Measurements from ENCODE around the gene CHCHD1. TPM values are rescaled to one million over a fixed set of nuclear protein-coding genes. Genes with fewer than 3 reads are reported as not detected.

Gene CHCHD1
- total and polyA plus RNA-seq, 7 experiments from 2014 or later: 5.6 to 49.6 (median 17.1) TPM

DNA sequence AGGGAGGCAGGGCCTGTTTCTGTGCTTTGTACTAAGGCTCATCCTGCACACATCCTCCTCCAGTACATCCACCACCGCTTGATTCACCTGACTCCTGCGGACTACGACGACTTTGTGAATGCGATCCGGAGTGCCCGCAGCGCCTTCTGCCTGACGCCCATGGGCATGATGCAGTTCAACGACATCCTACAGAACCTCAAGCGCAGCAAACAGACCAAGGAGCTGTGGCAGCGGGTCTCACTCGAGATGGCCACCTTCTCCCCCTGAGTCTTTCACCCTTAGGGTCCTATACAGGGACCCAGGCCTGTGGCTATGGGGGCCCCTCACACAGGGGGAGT lies 19.4 kb downstream of the CHCHD1 start:
- no peaks in the 10 kb centered on the region for H3K4me1 ChIP-seq (ENCODE audit: control insufficient read depth in 2 of 2, insufficient read depth in 2 of 2, low read length in 2 of 2)
- H3K27me3 ChIP-seq (ENCODE audit: control insufficient read depth in 2 of 2, insufficient read depth in 2 of 2, low read length in 2 of 2): no peaks in the 10 kb centered on the region
- POLR2A ChIA-PET: interaction anchor here (3.3 to 12.8 kb wide), 2 partner anchors 9 to 17 kb away, joined by 18 to 150 read pairs; partner anchors contain the start of genes CHCHD1 and ZSWIM8
- H3K4me1 Mint-ChIP-seq: peaks cover 8 to 20% (median 19%) of the 10 kb centered on the region in 7 donors
- DNase-seq: no peak
- H3K27ac Mint-ChIP-seq: no peak overlapping the region
- H3K4me3 ChIP-seq (ENCODE audit: low read length): no peak overlapping the region
- peaks cover 27 to 81% (median 35%) of the 10 kb centered on the region in 3 experiments for H3K36me3 ChIP-seq (ENCODE audit: control insufficient read depth in 2 of 3, insufficient read depth in 3 of 3, low read length in 3 of 3)
- intact Hi-C loops (cut with micrococcal nuclease): no loop called here
- no peaks in the 10 kb centered on the region for H3K27me3 Mint-ChIP-seq
- ATAC-seq: no peak
- H3K27ac ChIP-seq (ENCODE audit: low read depth, low read length): no peak overlapping the region
- CTCF ChIA-PET: no interaction called here
- no peaks in the 10 kb centered on the region for H3K9me3 ChIP-seq (ENCODE audit: control insufficient read depth in 2 of 3, low read length in 3 of 3)
- H3K9me3 Mint-ChIP-seq: peaks cover 0 to 2% (median 0%) of the 10 kb centered on the region in 11 donors
- no peak overlapping the region for H3K4me3 Mint-ChIP-seq
- H3K36me3 Mint-ChIP-seq: peaks cover 19 to 33% (median 22%) of the 10 kb centered on the region in 5 donors

DNA sequence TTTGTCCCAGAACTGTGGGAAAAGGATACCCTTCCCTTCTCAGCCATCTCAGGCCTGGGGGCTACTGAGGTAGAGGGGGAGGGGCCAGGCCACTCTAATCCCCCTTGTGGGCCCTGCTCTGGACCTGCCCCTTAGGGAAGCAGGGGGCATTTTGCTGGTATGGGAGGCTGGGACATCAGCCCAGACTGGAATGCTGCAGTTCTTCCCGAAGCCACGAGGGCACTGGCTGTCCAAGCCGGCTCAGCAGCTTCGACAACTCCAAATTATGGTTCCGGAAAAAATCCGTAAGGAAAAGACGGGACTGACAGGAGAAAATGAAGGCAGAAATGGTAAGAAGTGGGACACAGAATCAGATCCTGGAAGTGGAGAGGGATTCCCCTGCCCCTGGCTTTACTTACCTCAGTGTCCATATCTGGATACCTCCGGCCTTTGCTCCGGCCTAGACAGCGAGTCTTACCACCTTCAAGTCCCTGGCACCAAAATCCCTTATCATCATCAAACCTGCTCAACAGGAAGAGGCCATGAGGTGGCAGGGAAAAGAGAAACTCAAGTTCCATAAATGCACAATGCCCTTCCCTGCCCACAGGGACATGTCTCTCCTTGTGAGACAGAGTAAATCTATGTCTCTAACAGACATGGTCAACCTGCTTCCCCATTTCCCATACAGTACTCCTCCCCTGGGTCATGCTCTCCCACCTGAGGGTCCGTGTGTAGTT lies 20.6 kb downstream of the CHCHD1 start:
- ChIA-PET POLR2A (interaction anchor here (12.8 kb wide), 1 partner anchor 19 kb away, joined by 150 read pairs; the partner anchor contains the start of genes CHCHD1 and ZSWIM8), CTCF (no interaction called here)
- peaks cover 25 to 41% (median 29%) of the 10 kb centered on the region in 5 donors for H3K36me3 Mint-ChIP-seq
- Histone ChIP-seq H3K27me3 (ENCODE audit: control insufficient read depth in 2 of 2, insufficient read depth in 2 of 2, low read length in 2 of 2) (no peaks in the 10 kb centered on the region), H3K4me1 (ENCODE audit: control insufficient read depth in 2 of 2, insufficient read depth in 2 of 2, low read length in 2 of 2) (peaks cover 8 to 11% of the 10 kb centered on the region in 2 donors), H3K9me3 (ENCODE audit: control insufficient read depth in 2 of 3, low read length in 3 of 3) (no peaks in the 10 kb centered on the region), H3K4me3 (ENCODE audit: low read length) (no peak overlapping the region), H3K27ac (ENCODE audit: low read depth, low read length) (no peak overlapping the region), H3K36me3 (ENCODE audit: control insufficient read depth in 2 of 3, insufficient read depth in 3 of 3, low read length in 3 of 3) (peaks cover 25 to 81% (median 45%) of the 10 kb centered on the region in 3 experiments)
- H3K4me3 Mint-ChIP-seq: no peak overlapping the region
- no peaks in the 10 kb centered on the region for H3K27me3 Mint-ChIP-seq
- H3K9me3 Mint-ChIP-seq: peaks cover 0 to 4% (median 0%) of the 10 kb centered on the region in 11 donors
- ATAC-seq (no peak), DNase-seq (no peak)
- peaks cover 19 to 33% (median 28%) of the 10 kb centered on the region in 7 donors for H3K4me1 Mint-ChIP-seq
- intact Hi-C loops (cut with micrococcal nuclease): loop anchor here in 1 of 2 donors (2.0 kb wide), 1 partner anchor 16 kb away; no protein-coding TSS in a partner anchor
- H3K27ac Mint-ChIP-seq: peak overlapping the region in 4 of 9 donors; percentile 2 to 77 (median 31)

DNA sequence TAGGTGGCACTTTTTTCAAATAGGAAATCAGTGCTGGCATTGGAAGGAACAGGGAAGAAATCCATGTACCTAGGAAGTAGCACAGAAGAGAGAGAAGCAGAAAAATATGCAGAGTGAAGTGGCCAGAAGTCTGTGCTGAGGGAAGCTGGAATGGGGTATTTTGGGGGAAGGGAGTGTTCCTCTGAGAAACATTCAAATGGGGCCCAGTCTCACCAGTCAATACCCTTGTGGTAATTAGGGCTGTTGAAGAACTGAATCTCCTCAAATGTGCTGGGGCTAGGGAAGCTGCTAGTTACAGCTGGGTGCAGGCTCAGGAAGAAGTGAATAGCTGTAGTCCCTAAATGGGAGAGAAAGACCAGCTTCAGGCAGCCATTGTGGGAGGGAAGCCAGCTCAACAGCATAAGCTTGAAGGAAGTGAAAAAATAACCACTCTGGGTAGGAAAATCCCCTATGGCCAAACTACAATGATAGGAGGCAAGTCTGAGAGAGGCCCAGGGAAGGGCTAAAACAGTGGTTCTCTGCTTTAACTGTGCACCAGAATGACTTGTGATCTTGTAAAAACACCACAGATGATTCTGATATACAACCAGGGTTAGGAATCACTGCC lies 21.9 kb downstream of the CHCHD1 start:
- Mint-ChIP-seq H3K27me3 (no peaks in the 10 kb centered on the region), H3K4me1 (peaks cover 23 to 46% (median 38%) of the 10 kb centered on the region in 7 donors), H3K4me3 (peak overlapping the region in 1 of 10 donors; percentile 24), H3K9me3 (peaks cover 0 to 4% (median 0%) of the 10 kb centered on the region in 11 donors), H3K36me3 (peaks cover 25 to 46% (median 28%) of the 10 kb centered on the region in 5 donors), H3K27ac (peak overlapping the region; percentile 7 to 84 (median 49))
- ATAC-seq (no peak), DNase-seq (no peak)
- ChIA-PET CTCF (interaction anchor here (0.8 kb wide), 1 partner anchor 80 kb away, joined by 3 read pairs; no protein-coding TSS in a partner anchor), POLR2A (interaction anchor here (1.3 to 12.8 kb wide), 2 partner anchors 10 to 20 kb away, joined by 7 to 150 read pairs; partner anchors contain the start of genes CHCHD1 and ZSWIM8)
- H3K9me3 ChIP-seq (ENCODE audit: control insufficient read depth in 2 of 3, low read length in 3 of 3): no peaks in the 10 kb centered on the region
- peaks cover 9 to 18% of the 10 kb centered on the region in 2 donors for H3K4me1 ChIP-seq (ENCODE audit: control insufficient read depth in 2 of 2, insufficient read depth in 2 of 2, low read length in 2 of 2)
- peaks cover 25 to 88% (median 45%) of the 10 kb centered on the region in 3 experiments for H3K36me3 ChIP-seq (ENCODE audit: control insufficient read depth in 2 of 3, insufficient read depth in 3 of 3, low read length in 3 of 3)
- intact Hi-C loops (cut with micrococcal nuclease): loop anchor here in 1 of 2 donors (2.0 kb wide), 1 partner anchor 17 kb away; no protein-coding TSS in a partner anchor
- no peaks in the 10 kb centered on the region for H3K27me3 ChIP-seq (ENCODE audit: control insufficient read depth in 2 of 2, insufficient read depth in 2 of 2, low read length in 2 of 2)
- no peak overlapping the region for H3K27ac ChIP-seq (ENCODE audit: low read depth, low read length)
- no peak overlapping the region for H3K4me3 ChIP-seq (ENCODE audit: low read length)

DNA sequence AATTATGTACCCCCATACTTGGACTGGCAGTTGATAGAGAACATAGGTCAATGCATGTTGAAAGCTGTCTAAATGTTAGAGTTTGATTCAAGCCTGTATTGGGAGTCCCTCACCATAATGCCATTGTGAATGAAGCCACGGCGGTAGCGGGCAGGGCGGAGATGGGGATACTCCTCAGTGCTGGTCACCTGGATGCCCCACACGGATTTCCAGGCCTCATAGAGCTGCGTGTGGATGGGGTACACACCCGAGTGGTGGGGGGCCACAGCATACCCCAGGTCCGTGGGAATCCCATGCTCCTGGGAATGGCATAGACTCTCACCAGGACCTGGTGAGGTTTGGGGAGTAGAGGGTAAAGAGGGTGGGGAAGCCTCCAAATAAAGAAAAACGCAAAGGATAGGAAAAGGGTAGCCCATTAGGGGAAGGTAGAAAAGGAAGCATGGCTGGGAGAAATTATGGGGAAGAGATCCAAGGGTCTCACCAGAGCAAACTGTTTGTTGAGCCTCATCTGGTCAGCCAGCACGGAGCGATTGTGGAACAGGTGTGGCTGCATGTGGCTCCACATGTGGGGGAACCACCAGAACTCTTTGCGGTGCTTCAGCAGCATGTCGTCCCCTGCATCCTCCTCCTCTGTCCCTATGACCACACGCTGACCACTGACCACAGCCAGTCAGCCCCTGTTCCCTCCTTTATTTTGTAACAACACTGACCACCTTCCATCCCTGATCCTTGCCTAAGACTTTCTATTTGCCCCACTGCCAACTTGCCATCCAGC lies 24.5 kb downstream of the CHCHD1 start:
- Mint-ChIP-seq H3K4me1 (peaks cover 36 to 65% (median 58%) of the 10 kb centered on the region in 7 donors), H3K27ac (peak overlapping the region in 7 of 9 donors; percentile 37 to 86 (median 69)), H3K27me3 (no peaks in the 10 kb centered on the region), H3K9me3 (peaks cover 0 to 4% (median 0%) of the 10 kb centered on the region in 11 donors), H3K36me3 (peaks cover 27 to 46% (median 37%) of the 10 kb centered on the region in 5 donors), H3K4me3 (peak overlapping the region; percentile 21 to 80 (median 63))
- no peaks in the 10 kb centered on the region for H3K9me3 ChIP-seq (ENCODE audit: control insufficient read depth in 2 of 3, low read length in 3 of 3)
- no peak for ATAC-seq
- no peak for DNase-seq
- peaks cover 25 to 85% (median 43%) of the 10 kb centered on the region in 3 experiments for H3K36me3 ChIP-seq (ENCODE audit: control insufficient read depth in 2 of 3, insufficient read depth in 3 of 3, low read length in 3 of 3)
- no peaks in the 10 kb centered on the region for H3K27me3 ChIP-seq (ENCODE audit: control insufficient read depth in 2 of 2, insufficient read depth in 2 of 2, low read length in 2 of 2)
- H3K27ac ChIP-seq (ENCODE audit: low read depth, low read length): peak overlapping the region; percentile 28
- ChIA-PET CTCF (interaction anchor here (1.2 kb wide), 1 partner anchor 73 kb away, joined by 3 read pairs; no protein-coding TSS in a partner anchor), POLR2A (interaction anchor here (0.8 to 12.8 kb wide), 4 partner anchors 12 to 38 kb away, joined by 3 to 150 read pairs (median 50); partner anchors contain the start of genes CHCHD1 and ZSWIM8)
- H3K4me1 ChIP-seq (ENCODE audit: control insufficient read depth in 2 of 2, insufficient read depth in 2 of 2, low read length in 2 of 2): peaks cover 26 to 31% of the 10 kb centered on the region in 2 donors
- H3K4me3 ChIP-seq (ENCODE audit: low read length): no peak overlapping the region
- intact Hi-C loops (cut with micrococcal nuclease): no loop called here

DNA sequence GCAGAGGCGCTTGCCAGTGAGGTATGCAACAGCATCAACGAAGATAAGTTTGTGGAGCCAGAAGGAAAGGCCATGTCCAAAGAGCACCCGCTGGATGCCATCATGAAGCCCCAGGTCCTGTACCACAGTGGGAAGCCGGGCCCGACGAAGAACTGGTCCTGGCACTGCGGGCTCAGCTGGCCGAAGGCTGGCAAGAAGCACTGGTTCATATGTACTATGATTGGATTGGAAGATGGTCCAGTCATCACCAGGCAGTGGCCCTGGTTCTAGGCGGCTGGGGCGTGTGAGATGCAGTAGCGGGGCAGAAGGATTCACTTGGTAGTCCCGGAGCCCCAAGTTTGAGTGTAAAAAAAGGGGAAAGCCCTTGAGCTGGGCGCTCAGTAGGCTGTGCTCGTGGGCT lies 25.6 kb downstream of the CHCHD1 start:
- H3K36me3 ChIP-seq (ENCODE audit: control insufficient read depth in 2 of 3, insufficient read depth in 3 of 3, low read length in 3 of 3): peaks cover 25 to 75% (median 32%) of the 10 kb centered on the region in 3 experiments
- no peak for ATAC-seq
- no peak overlapping the region for H3K4me3 ChIP-seq (ENCODE audit: low read length)
- H3K4me3 Mint-ChIP-seq: peak overlapping the region in 6 of 10 donors; percentile 30 to 75 (median 62)
- no peaks in the 10 kb centered on the region for H3K27me3 Mint-ChIP-seq
- ChIA-PET CTCF (no interaction called here), POLR2A (interaction anchor here (0.8 to 12.8 kb wide), 5 partner anchors 8 to 39 kb away, joined by 3 to 150 read pairs (median 42); partner anchors contain the start of genes CHCHD1 and ZSWIM8)
- peaks cover 36 to 66% (median 58%) of the 10 kb centered on the region in 7 donors for H3K4me1 Mint-ChIP-seq
- intact Hi-C loops (cut with micrococcal nuclease): no loop called here
- H3K9me3 Mint-ChIP-seq: peaks cover 0 to 4% (median 0%) of the 10 kb centered on the region in 11 donors
- peaks cover 26 to 31% of the 10 kb centered on the region in 2 donors for H3K4me1 ChIP-seq (ENCODE audit: control insufficient read depth in 2 of 2, insufficient read depth in 2 of 2, low read length in 2 of 2)
- H3K9me3 ChIP-seq (ENCODE audit: control insufficient read depth in 2 of 3, low read length in 3 of 3): no peaks in the 10 kb centered on the region
- H3K36me3 Mint-ChIP-seq: peaks cover 26 to 45% (median 37%) of the 10 kb centered on the region in 5 donors
- H3K27ac Mint-ChIP-seq: peak overlapping the region in 6 of 9 donors; percentile 31 to 58 (median 42)
- H3K27ac ChIP-seq (ENCODE audit: low read depth, low read length): peak overlapping the region; percentile 28
- DNase-seq: no peak
- no peaks in the 10 kb centered on the region for H3K27me3 ChIP-seq (ENCODE audit: control insufficient read depth in 2 of 2, insufficient read depth in 2 of 2, low read length in 2 of 2)
